Measurements from ENCODE around the gene CKS1B. TPM values are rescaled to one million over a fixed set of nuclear protein-coding genes. Genes with fewer than 3 reads are reported as not detected.

CKS1B gene
- total and polyA plus RNA-seq, 9 of the 15 experiments (the other 6 are each of a cell fraction or from before 2014, with no cell fraction given): 215 to 1,103 (median 460) TPM

GRCh38 chr1:154936555-154937084 is 37.9 kb upstream of the CKS1B start, which contains the start of gene PMVK (continued):
- TF ChIP-seq ZNF609 (CRISPR knock-in tag; IDR thresholded peaks at IDR 0.05; ENCODE audit: borderline replicate concordance) (peak; percentile 64; the same call in 1 of the 2 replicates), ZKSCAN3 (CRISPR knock-in tag; IDR thresholded peaks at IDR 0.05) (no peak), ARHGAP35 (IDR thresholded peaks at IDR 0.05; ENCODE audit: partially characterized antibody) (no peak), UBTF (IDR thresholded peaks at IDR 0.05; ENCODE audit: borderline replicate concordance in 1 of 2, low read depth in 2 of 2, low read length in 2 of 2) (peak; percentile 11 to 65; a peak in 1 of 4 replicates), KAT8 (IDR thresholded peaks at IDR 0.05; ENCODE audit: low read depth) (no peak), ZNF766 (CRISPR knock-in tag; conservative IDR thresholded peaks at IDR 0.05) (no peak), GTF2E2 (tag; IDR thresholded peaks at IDR 0.05) (no peak), E2F6 (IDR thresholded peaks at IDR 0.05; ENCODE audit: borderline replicate concordance in 1 of 2, extremely low read depth in 1 of 2, insufficient read depth in 1 of 2, insufficient read length in 1 of 2, low read depth in 1 of 2, low read length in 1 of 2, poor library complexity in 1 of 2, severe bottlenecking in 1 of 2) (peak; percentile 100), NFRKB (IDR thresholded peaks at IDR 0.05; ENCODE audit: low read depth) (peak; percentile 86; the same call in 1 of the 2 replicates), NELFE (IDR thresholded peaks at IDR 0.05; ENCODE audit: insufficient read depth, insufficient read length) (no peak), ZBTB33 (CRISPR knock-in tag; IDR thresholded peaks at IDR 0.05) (peak; percentile 94), PHB (CRISPR knock-in tag; IDR thresholded peaks at IDR 0.05) (no peak), PCBP1 (IDR thresholded peaks at IDR 0.05; ENCODE audit: low read depth, low read length, poor library complexity, severe bottlenecking) (peak; percentile 59), ZKSCAN8 (CRISPR knock-in tag; IDR thresholded peaks at IDR 0.05) (no peak), GABPB1 (CRISPR knock-in tag; IDR thresholded peaks at IDR 0.05) (peak; percentile 86), ZNF668 (CRISPR knock-in tag; IDR thresholded peaks at IDR 0.05) (no peak), XRCC4 (IDR thresholded peaks at IDR 0.05; ENCODE audit: extremely low read depth, insufficient read depth, insufficient read length) (no peak), ZNF583 (CRISPR knock-in tag; IDR thresholded peaks at IDR 0.05) (no peak)
